Parathyroid adenoma (tissue), 2 donors: ENCODE results near the gene ABCF3.

Source experiments
- H2AFZ ChIP-seq: fragments of 300-600 bp; sonication (generic); one replicate; pipeline ENCODE4 v1.7.0; 2017; ENCODE audit warnings: antibody characterized with exemption, mild to moderate bottlenecking
- H3K27ac ChIP-seq: fragments of 300-600 bp; sonication (generic); one replicate; pipeline ENCODE4 v1.7.0; 2017
- H3K27me3 ChIP-seq: fragments of 300-600 bp; sonication (generic); one replicate; pipeline ENCODE4 v1.7.0; 2017; ENCODE audit warnings: low read length; ENCODE audit not compliant: control insufficient read depth, insufficient read depth
- H3K36me3 ChIP-seq: fragments of 300-600 bp; sonication (generic); one replicate; pipeline ENCODE4 v1.7.0; 2017; ENCODE audit warnings: low read length; ENCODE audit not compliant: control insufficient read depth, insufficient read depth
- H3K4me1 ChIP-seq: fragments of 300-600 bp; sonication (generic); one replicate; pipeline ENCODE4 v1.7.0; 2017; ENCODE audit warnings: control low read depth
- H3K4me2 ChIP-seq: fragments of 300-600 bp; sonication (generic); one replicate; pipeline ENCODE4 v1.7.0; 2017; ENCODE audit warnings: low read length
- H3K4me3 ChIP-seq: fragments of 300-600 bp; sonication (generic); one replicate; pipeline ENCODE4 v1.7.0; 2017; ENCODE audit warnings: low read depth, low read length
- H3K79me2 ChIP-seq: fragments of 300-600 bp; sonication (generic); one replicate; pipeline ENCODE4 v1.7.0; 2017; ENCODE audit warnings: control low read depth
- H3K9ac ChIP-seq: fragments of 300-600 bp; sonication (generic); one replicate; pipeline ENCODE4 v1.7.0; 2017; ENCODE audit warnings: mild to moderate bottlenecking
- H3K9me3 ChIP-seq: fragments of 300-600 bp; sonication (generic); one replicate; pipeline ENCODE4 v1.7.0; 2017; ENCODE audit warnings: low read length; ENCODE audit not compliant: control insufficient read depth
- TF ChIP-seq, protein P1 (sequence below): fragments of 300-600 bp; sonication (generic); IDR thresholded peaks from one replicate; pipeline ENCODE4 v1.7.0; 2017; ENCODE audit warnings: antibody characterized with exemption, mild to moderate bottlenecking
- donor health status: primary hyperparathyroidism.

The ABCF3 gene

DNA sequence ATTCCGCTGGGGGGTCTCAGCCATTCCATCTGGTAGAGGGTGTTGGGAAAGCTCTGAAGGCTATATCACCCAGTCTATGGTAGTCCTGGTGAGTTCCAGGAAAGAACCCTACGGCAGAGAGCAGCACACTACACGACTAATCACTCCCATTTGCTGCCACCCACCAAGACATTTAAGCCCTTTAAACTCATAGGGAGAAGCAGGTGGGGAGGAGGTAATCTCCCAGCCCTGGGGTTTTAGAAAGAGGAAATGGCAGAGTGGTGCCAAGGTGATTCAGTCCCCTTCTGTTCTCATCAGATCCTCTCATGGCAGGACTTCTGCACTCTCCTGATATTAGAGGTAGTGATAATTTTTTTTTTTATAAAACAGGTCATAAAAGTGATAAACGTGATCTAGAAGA is 32.8 kb downstream of the ABCF3 start:
- Histone ChIP-seq H3K9ac (no peak overlapping the region), H3K9me3 (no peaks in the 10 kb centered on the region), H2AFZ (no peak overlapping the region), H3K36me3 (no peaks in the 10 kb centered on the region), H3K27ac (no peak overlapping the region), H3K4me3 (no peak overlapping the region), H3K4me1 (no peaks in the 10 kb centered on the region), H3K4me2 (no peak overlapping the region), H3K27me3 (no peaks in the 10 kb centered on the region), H3K79me2 (peaks cover 2% of the 10 kb centered on the region)
- TF ChIP-seq, protein P1, sequence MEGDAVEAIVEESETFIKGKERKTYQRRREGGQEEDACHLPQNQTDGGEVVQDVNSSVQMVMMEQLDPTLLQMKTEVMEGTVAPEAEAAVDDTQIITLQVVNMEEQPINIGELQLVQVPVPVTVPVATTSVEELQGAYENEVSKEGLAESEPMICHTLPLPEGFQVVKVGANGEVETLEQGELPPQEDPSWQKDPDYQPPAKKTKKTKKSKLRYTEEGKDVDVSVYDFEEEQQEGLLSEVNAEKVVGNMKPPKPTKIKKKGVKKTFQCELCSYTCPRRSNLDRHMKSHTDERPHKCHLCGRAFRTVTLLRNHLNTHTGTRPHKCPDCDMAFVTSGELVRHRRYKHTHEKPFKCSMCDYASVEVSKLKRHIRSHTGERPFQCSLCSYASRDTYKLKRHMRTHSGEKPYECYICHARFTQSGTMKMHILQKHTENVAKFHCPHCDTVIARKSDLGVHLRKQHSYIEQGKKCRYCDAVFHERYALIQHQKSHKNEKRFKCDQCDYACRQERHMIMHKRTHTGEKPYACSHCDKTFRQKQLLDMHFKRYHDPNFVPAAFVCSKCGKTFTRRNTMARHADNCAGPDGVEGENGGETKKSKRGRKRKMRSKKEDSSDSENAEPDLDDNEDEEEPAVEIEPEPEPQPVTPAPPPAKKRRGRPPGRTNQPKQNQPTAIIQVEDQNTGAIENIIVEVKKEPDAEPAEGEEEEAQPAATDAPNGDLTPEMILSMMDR, result no peak

DNA sequence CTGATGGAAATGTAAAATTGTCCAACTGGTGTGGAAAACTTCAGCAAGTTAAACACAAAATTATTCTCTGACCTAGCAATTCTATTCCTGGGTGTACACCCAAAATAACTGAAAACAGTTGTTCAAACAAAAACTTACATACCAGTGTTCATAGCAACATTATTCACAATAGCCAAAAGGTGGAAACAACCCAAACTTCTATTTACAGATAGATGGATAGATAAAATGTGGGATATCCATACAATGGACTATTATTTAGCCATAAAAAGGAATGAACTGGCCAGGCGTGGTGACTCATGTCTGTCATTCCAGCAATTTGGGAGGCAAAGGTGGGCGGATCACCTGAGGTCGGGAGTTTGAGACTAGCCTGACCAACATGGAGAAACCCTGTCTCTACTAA is 36.5 kb downstream of the ABCF3 start:
- no peaks in the 10 kb centered on the region for H3K4me1 ChIP-seq
- TF ChIP-seq, protein P1, result no peak
- no peak overlapping the region for H3K9ac ChIP-seq
- no peak overlapping the region for H3K4me2 ChIP-seq
- H3K27me3 ChIP-seq, result no peaks in the 10 kb centered on the region
- no peak overlapping the region for H3K27ac ChIP-seq
- H3K36me3 ChIP-seq, result no peaks in the 10 kb centered on the region
- H3K79me2 ChIP-seq, result peaks cover 2% of the 10 kb centered on the region
- H2AFZ ChIP-seq, result no peak overlapping the region
- no peak overlapping the region for H3K4me3 ChIP-seq
- no peaks in the 10 kb centered on the region for H3K9me3 ChIP-seq

DNA sequence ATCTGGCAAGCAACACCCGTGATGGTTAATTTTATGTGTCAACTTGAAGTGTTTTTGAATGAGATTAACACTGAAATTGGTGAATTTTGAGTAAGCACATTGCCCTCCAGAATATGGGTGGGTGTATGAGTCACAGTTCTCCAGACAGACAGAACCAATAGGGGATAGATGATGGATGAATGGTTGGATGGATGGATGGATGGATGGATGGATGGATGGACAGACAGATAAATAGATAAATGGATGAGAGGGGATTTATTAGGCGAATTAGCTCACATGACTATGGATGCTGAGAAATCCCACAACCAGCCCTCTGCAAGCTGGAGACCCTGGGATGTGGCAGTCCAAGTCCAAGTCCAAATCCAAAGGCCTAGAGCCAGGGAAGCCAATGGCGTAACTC is 37.9 kb downstream of the ABCF3 start:
- Histone ChIP-seq H3K36me3 (no peaks in the 10 kb centered on the region), H3K4me1 (no peaks in the 10 kb centered on the region), H3K9me3 (no peaks in the 10 kb centered on the region), H3K79me2 (peaks cover 2% of the 10 kb centered on the region), H3K27me3 (no peaks in the 10 kb centered on the region), H3K4me2 (no peak overlapping the region), H3K4me3 (no peak overlapping the region), H3K27ac (no peak overlapping the region), H3K9ac (no peak overlapping the region), H2AFZ (no peak overlapping the region)
- TF ChIP-seq, protein P1, result no peak

DNA sequence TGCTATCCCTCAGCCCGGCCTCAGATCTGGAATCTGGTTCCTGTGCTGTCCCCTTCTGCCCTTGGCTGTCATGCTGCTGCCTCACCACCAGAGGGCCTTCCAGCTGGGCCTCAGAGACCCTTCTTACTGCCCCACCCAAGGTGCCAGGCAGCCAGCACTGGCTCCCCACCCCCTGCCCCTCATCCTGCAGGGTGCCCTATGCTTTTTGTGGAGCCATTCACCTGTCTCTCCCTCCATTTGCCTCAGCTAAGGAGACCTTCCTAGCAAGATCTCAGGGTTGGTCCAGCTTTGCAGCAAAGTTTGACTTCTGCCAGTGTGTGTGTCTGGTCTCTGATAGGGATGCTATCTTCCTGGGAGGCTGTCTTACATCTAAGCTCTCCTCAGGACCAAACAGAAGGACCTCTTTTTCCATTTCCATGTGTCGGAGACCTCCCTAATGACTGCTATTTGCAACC is 41.5 kb downstream of the ABCF3 start:
- Histone ChIP-seq H3K9ac (no peak overlapping the region), H3K4me2 (no peak overlapping the region), H3K79me2 (no peaks in the 10 kb centered on the region), H3K4me3 (no peak overlapping the region), H2AFZ (no peak overlapping the region), H3K27ac (no peak overlapping the region), H3K9me3 (no peaks in the 10 kb centered on the region), H3K36me3 (no peaks in the 10 kb centered on the region), H3K27me3 (no peaks in the 10 kb centered on the region), H3K4me1 (no peaks in the 10 kb centered on the region)
- TF ChIP-seq, protein P1, result peak; percentile 84

DNA sequence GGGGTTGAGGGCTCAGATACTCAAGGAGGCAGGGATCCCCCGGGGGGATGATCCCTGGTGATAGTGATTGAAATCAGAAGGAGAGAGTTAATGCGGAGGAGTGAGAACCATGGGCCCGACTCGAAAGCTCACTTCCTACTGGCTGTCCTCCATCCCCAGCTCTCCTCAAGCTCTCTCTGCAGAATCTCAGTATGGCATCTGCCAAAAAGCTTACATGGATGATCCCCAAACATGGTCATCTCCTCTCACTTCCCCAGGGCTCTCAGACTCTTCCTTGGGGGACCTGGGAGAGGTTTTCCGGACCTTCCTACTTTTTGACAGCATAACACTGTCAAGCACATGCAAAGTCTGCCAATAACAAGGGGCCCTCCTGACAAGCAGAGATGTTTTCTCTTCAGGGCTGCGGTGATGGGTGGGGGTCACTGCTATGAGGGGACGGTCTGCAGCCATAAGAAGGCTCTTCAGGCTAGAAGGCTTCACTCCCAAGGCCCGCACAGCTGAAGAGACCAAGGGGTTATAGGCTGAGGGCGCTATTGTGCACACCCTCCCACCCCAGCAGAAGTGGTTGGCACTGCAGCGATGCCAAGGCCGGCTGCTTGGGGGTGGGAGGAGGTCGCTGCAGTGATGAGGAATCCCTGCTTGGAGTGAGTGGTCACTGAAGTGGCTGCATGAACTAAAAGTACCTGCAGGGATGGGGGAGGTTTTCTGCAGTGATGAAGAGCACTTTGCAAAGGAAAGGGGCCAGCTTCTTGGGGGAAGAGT is 42.6 kb downstream of the ABCF3 start:
- no peaks in the 10 kb centered on the region for H3K4me1 ChIP-seq
- H3K79me2 ChIP-seq, result no peaks in the 10 kb centered on the region
- H3K27me3 ChIP-seq, result no peaks in the 10 kb centered on the region
- no peak overlapping the region for H3K4me3 ChIP-seq
- no peak overlapping the region for H3K4me2 ChIP-seq
- H3K36me3 ChIP-seq, result no peaks in the 10 kb centered on the region
- H2AFZ ChIP-seq, result no peak overlapping the region
- H3K9ac ChIP-seq, result no peak overlapping the region
- no peaks in the 10 kb centered on the region for H3K9me3 ChIP-seq
- H3K27ac ChIP-seq, result no peak overlapping the region
- TF ChIP-seq, protein P1, result no peak
